Measurements from ENCODE around the gene NDUFAF3.

The NDUFAF3 gene, protein sequence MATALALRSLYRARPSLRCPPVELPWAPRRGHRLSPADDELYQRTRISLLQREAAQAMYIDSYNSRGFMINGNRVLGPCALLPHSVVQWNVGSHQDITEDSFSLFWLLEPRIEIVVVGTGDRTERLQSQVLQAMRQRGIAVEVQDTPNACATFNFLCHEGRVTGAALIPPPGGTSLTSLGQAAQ

DNA sequence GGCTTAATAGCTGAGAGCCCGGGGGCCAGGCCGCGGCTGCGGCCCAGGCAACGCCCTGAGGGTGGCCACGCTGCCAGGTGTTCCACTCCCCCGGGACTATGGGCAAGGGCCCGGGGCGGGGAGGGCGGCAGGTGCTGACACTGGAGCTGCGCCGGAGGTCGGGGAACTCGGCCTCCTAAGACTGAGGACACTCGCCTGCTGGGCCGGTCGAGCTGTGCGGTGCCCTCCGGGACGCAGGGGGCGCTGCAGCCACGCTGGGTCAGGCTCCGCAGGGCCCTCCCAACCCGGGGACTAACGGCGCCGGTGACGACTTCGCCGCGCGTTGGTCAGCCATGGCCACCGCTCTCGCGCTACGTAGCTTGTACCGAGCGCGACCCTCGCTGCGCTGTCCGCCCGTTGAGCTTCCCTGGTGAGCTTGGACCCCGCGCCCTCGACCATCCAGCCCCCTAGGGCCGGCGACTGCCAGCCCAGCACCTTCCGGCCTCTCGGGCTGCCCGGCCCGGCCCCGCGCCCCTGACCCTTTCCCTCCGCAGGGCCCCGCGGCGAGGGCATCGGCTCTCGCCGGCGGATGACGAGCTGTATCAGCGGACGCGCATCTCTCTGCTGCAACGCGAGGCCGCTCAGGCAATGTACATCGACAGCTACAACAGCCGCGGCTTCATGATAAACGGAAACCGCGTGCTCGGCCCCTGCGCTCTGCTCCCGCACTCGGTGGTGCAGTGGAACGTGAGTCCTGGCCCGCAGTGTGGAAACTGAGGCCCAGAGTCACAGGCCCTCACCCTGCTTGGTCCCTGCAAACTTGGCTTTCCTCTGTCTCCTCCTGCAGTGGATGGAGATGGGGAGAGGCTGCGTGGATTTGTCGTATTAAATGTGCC, at the start of gene NDUFAF3:
TSS of gene NDUFAF3 (plus strand) at position 309 of the 875 bp plus-strand sequence. CDS start at position 333, 24 bp downstream.
- peak; percentile 88 to 90 for DNase-seq

DNA sequence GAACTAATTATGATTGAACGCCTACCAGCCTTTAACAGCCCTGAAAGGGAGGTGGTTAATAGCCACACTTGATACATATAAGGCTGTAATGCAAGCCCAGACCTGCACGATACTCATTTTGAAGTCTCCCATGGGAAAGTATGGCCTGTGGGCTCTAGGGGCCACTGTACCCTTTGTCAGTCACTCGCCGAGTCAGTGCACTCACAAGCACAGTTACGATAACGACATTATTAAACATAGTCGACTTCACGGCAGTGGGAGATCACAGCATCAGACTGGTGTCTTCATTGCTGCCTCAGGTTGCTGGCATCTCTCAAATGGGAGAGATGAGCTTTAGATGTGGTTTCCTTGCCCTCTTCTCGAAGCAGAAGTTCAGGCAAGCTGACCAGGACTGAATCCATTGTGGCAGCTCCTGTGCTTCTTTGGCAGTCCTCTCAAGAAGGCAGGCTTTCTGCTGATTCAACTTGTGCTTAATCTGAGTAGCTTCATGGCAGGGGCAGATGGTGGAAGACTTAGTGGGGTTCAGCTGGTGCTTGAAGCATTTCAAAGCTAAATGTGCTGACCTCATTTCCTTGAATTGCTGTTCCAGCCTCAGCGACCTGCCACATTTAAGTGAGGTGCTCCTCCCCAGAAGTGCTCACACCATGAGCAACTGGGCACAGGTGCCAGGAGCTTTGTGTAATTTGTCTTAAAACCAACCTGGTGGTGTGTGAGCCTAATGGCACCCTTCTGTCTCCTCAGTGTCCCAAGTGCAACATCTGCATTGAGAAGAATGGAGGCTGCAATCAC, 47.7 kb upstream of the NDUFAF3 start:
- no peak for DNase-seq

DNA sequence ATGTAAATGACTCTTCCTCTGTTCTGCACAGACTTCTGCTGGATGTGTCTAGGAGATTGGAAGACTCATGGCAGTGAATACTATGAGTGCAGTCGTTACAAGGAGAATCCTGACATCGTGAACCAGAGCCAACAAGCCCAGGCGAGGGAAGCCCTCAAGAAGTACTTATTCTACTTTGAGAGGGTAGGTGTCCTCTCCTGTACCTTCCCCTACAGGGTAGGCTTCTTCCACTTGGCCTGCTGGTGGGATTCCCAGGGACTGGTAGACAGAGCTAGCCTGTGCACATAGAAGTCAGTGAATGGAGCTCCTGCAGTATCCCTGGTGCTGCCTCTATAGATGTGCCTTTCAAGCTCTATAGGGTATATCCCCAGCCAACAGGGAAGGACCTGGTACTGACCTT, 42.5 kb upstream of the NDUFAF3 start:
- DNase-seq, result no peak

DNA sequence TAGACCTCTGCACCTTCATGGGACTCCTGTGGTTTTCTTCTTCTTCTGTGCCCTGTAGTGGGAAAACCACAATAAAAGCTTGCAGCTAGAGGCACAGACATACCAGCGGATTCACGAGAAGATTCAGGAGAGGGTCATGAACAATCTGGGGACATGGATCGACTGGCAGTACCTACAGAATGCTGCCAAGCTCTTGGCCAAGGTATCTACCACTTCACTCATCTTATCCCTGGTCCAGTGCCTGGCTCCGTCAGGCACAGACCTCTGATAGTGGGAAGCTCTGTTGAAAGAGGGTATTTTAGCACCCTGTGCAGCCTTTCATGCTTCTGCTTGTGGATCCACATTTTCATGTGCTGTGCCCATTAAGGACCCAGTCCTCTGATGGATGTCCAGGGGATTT, 41.6 kb upstream of the NDUFAF3 start:
- no peak for DNase-seq

DNA sequence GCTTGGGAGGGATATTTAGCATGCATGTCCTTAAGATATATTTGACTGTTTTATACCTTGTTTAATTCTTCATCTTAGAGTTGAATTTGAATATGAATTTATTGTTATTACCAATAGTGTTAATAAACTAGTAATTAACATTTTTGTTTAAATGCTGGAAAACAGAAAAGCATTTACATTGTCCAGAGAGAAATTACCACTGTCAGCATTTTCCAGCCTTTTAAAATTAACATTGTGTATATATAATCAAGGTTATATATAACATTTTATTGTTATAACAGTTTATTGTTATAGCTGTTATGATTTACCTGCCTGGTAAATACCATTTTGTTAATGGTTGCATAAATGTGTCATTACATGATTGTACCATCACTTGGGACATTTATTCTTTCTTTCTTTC, 39.9 kb upstream of the NDUFAF3 start:
- no peak for DNase-seq

DNA sequence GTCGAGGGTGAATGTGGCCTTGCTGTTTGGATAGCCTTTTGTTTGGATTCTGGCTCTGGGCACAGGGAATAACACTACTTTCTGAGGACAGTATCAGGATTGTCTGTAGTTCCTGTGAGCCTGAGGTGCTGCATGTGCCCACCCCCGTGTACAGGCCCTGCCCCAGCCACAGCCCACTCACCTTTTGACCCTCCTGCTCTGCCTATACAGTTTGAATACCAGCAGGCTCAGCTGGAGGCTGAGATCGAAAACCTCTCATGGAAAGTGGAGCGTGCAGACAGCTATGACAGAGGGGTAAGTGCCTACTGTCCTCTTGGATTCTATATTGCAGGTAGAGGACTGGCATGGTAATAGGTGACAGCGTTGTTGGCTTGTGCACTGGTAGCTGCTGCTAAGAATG, 39.2 kb upstream of the NDUFAF3 start:
- no peak for DNase-seq

DNA sequence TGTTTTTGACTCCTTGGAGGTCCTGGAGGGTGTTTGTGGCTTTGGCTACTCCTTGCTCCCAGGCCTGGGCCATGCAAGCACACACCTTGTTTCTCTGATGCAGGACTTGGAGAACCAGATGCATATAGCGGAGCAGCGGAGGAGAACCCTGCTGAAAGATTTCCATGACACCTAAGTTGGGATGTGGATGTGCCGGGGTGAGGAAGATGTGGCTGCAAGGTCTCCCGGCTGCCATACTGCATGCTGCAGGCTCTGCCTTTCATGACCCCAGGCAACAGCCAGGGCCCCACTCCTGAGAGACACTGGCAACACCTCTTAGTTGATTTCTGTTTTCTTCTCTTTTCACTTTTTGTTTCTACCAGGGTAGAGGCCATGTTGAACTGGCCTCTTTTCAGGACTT, 38.8 kb upstream of the NDUFAF3 start:
- no peak for DNase-seq

DNA sequence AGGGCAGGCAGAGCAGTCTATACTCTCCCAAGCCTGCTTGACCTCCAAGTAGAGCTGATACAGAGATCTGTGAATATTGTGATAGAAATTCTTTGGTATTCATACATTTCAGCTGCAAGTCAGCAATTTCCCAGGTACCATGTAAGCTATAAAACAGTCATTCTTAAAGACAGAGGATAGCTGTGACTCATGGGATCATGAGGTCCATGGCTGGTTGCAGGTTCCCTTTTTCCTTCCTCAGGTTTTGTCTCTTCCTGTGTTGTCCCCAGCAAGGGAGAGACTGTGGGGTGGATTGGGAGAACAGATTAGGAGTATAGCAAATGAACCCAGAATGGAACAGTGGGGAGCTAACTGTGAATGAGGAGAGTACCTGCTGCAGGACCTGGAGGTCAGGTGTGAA, 37.3 kb upstream of the NDUFAF3 start:
- DNase-seq, result peak in 1 of 2 experiments; percentile 30

DNA sequence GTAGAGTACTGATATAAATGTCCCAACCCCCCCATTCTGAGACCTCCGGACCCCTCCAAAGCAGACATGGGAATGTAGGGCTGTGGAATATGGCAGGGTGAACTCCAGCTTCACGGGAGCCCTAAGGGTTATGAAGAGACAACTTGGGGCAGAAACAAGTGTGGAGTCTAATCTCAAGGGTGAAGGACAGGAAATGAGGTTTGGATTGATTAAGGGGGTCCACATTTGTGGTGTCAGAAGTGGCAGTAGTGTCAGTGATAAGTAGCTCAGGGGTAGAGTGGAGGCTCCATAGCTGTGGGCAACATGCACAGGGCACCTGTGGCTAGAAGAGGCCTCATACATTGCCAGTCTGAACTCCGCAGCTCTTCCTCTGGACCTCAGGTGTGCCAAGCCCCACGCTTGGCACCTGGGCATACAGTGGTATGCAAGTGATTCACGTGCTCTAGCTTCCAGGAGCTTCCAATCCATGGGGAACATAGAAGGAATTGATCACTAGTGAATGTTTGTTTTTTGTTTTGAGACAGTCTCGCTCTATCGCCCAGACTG, 36.0 kb upstream of the NDUFAF3 start:
- no peak for DNase-seq

DNA sequence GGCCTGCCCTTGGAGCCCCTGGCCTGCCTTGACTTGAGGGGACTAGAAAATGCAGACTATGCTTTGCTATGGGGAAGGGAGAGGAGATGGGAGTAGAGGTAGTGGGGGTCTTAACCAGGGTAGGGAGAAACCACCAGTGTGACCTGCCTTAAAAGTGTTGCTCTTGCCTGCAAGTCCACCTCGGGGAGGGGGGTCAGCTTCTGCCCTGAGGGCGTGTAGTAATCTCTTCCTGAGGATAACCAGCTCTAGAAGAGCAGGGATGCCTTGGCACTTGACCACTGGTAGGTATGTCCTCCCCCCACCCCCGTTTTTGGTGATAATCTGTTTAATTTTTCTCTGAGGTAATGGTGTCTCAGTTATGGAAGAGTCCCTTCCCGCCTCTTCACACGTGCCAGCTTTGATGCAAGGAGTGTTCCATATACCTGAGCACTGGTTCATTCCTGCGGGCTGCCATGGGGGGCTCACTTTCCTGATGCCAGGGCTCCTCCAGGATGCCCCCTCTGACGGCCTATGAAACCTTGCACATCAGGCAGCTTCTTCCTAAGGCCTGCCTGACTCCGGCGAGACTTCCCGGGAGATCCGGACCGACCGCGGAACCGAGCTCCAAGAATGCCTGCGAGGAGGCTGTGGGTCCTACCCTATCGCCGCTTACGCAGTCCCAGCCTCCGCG, 32.7 kb upstream of the NDUFAF3 start:
- no peak for DNase-seq

DNA sequence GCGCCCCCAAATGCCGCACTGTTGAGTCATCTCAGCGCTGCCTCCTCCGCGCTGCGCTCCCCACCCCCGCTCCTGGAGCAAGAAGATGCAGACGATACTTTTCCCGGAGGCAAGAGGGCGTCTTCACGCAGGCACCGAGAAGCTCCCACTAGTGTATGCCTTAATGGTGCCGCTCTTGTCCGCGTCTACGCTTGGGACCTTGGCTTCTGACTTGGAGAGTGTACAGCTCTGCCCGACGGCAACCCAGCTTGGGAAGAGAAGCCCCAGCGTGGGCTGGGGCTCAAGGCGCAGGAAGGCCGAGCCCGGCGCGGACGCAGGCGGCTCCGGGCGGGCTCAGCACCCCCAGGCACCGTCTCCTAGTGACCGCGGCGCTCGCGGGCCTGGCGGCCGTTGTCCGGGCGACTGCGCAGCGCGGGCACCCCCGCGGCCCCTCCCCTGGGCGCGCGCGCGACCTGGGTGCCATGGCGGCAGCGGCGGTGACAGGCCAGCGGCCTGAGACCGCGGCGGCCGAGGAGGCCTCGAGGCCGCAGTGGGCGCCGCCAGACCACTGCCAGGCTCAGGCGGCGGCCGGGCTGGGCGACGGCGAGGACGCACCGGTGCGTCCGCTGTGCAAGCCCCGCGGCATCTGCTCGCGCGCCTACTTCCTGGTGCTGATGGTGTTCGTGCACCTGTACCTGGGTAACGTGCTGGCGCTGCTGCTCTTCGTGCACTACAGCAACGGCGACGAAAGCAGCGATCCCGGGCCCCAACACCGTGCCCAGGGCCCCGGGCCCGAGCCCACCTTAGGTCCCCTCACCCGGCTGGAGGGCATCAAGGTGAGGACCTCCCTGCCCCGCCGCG, 31.9 kb upstream of the NDUFAF3 start, which contains the start of gene P4HTM:
TSS of gene P4HTM (plus strand) at position 446 of the 840 bp plus-strand sequence. CDS start at position 462, 16 bp downstream.
- peak; percentile 78 to 80 for DNase-seq

DNA sequence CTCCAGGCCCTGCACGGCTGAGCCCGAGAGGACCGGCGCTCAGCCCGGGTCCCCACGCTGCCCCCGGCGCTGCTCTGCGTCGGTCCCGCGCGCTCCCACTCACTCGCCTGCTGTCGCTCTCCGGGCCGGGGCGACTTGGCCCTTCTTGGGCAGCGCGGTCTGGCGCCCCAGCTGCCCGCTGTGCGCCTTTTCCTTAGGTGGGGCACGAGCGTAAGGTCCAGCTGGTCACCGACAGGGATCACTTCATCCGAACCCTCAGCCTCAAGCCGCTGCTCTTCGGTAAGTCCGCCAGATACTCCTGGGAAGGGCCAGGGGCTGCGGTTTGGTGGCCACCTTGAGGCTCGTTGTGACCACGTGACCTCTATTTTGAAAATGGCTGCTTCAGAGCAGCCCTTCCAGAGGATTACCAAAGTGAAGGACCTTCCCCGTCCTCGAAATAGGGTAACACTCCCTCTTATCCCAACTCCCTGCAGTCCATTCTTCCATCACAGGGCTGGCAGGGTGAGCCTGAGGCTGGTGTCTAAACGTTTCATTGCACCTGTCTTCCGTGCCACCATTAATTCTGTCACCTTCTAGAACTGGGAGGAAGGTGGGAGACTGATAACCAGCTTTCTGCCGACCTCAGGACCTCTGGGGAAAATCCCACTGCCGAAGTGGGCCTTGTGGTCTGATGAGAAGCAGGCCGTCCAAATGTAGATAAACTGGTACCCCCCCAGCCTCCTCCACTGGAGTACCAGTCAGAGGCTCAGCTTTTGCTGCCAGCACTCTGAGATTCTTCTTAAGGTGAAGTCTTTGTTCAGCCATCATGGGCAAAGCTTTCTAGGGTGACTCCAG, 31.1 kb upstream of the NDUFAF3 start:
- DNase-seq, result peak; percentile 21 to 60

DNA sequence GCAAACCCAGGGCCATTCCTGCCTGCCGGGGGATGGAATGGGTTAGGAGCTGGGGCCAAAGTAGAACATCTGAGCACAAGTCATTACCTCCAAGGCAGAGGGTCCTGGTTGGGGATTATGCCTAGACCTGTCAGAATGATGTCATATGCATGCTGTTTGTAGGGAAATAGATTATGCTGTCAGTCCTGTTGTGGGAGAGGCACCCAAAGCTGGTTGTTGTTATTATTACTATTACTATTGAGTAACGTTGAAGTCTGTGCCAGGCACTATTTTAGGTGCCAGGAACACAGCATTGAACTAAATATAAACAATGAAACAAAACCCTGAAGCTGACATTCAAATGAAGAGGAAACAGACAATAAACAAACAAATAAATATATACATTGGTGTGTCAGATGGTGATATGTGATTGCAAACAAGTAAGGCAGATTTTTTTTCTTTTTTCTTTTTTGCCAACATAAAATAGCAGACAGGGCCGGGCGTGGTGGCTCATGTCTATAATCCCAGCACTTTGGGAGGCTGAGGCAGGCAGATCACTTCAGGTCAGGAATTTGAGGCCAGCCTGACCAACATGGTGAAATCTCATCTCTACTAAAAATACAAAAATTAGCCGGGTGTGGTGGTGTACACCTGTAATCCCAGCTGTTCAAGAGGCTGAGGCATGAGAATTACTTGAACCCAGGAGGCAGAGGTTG, 29.9 kb upstream of the NDUFAF3 start:
- DNase-seq, result no peak

DNA sequence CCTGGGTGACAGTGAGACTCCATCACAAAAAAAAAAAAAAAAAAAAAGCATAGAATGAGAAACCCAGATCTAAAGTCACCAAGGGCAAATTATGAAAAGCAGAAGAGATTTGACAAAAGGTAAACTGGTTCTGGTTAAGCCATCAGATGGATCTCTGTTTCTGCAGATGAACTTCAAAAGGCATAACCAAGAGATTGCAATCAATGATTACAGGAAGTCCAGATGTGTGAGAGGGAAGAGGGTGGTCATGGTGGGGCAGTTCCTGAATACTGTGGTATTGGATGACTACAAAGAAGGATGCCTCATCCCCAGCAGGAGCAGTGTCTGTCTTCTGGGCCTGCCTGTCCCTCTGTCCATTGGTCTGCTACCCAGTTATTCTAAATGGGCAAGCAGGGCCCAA, 28.1 kb upstream of the NDUFAF3 start:
- no peak for DNase-seq

DNA sequence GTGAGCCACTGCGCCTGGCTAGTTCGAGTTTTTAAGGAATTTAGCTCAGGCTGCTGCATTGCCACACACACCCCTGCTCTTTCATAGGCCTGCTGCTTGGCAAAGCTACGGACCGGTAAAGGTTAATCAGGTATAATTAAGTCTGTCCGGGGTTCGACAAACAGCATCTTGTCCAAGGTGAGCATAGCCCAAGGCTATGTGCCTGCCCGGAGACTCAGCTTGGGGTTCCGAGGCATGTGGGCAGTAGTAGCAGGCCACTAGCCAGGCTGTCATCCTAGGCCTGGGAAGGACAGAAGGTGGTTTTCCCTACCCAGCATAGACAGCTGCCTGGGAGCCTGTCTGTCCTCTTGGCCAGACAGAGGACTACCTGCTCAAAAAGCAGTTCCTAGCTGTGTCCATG, 25.3 kb upstream of the NDUFAF3 start:
- DNase-seq, result no peak

DNA sequence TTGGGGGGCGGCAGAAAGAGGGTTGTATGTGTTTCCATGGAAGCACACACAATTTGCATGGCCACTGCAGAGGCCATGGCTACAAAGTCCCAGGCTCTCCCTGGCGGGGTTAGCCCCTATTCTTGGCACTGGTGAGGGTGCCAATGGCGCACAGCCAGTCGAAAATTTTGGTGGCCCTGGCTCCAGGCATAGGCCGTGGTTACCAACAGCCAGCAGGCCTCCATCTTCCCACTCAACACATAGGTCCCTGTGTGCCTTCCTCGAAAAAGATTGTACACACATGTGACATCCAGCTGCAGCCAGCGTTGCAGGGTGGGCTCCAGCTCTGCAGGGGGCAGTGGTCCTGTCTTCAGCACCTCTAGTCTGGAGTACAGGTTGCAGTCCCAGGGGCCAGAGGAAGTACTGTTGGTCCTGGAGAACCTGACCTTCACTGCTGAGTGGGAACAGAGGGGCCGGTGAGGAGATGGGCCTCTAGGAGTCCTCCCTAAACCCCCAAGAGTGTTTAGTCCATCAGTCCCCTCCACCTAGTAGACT, 24.8 kb upstream of the NDUFAF3 start:
- no peak for DNase-seq

DNA sequence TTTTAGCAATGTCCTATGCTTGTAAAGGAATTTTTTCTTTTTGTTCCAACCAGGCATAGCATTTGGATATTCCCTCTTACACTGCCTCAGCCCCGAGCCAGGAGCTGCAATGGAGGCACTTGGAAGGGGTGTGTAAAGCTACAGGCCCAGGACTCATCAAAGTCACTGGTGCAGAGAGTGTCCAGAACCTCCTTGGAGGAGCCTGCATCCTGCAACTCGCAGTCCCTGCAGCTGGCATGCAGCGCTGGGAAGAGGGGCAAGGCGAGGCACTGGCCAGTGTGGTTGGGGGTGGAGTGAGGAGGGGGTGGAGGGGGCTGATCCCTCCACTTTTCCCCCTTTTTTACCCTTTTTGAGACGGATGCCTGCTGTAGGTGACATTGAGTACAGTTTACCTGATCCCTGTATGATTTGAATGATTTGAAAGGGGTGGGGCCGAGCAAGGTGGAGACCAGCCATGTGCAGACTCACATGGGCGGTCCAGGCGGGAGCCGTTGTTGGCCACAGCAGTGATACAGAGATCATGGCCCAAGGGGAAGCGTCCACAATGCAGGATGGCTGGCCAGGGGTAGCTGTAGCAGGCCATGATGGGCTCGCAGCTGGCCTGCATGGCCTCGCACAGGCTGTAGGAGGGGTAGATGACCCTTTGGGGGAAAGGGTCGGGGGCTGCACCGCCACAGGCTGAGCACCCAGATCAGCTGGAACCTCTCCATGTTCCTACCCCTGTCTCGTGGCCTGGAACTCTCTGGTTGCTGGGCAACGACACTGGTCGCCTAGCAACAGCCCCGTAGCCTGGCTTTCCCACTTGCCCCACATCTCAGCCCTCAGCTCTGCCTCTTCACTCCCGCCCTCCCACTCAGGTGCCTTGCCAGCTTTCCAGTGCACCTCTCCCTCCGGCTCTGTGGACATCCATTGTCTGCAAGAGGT, 23.9 kb upstream of the NDUFAF3 start:
- DNase-seq, result no peak

DNA sequence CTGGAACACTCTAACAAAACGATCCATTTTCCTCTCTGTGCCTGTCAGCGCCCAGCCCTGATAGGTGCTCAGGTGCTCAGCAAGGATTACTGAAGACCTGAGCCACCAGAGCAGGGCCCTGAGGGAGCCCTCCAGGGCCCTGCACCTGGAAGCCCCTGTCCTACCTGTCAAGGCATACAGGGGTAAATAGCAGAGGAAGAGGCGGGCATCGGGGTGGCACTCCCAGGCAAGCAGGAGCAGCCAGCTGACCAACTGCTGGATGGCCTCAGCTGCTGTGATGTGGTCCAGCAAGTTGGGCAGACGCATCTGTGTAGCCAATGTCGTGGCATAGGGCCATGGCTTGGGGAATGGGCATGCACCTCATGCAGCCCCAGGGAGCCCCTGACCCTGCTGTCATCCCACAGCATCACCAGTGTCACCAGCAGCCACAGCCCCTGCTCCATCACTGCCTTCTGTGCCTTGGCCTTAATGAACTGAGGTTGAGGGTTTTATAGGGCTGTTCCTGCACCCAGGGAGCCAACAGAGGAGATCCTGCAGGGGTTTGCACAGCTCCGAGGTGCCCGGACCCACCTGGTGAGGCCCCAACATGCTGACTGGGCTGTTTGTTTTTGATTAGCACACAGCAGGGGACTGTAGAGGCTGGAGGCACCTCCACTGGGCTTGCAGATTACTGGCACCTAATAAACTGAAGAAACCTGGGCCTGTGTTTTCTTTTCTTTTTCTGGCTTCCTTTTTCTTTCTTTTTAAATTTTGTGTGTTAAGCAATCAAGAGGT, 22.6 kb upstream of the NDUFAF3 start:
- no peak for DNase-seq
